Activated CD4-positive, alpha-beta T cell treated with anti-CD3 and anti-CD28 coated beads, Interleukin-2, amount 10 ng/mL, durations not matched to agents 24 days and 14 days (primary cell): ENCODE measurements around the gene ZNF608. TPM values are rescaled to one million over a fixed set of nuclear protein-coding genes. Genes with fewer than 3 reads are reported as not detected.

Source experiments
- DNase-seq: peaks from one replicate; pipeline ENCODE4 v3.0.0; 2022
- H3K27ac Mint-ChIP-seq: one replicate; pipeline ENCODE4 v1.8.0; 2022; ENCODE audit warnings: mild to moderate bottlenecking, mixed read lengths
- H3K27me3 Mint-ChIP-seq: one replicate; pipeline ENCODE4 v1.8.0; 2022; ENCODE audit warnings: mixed read lengths
- H3K36me3 Mint-ChIP-seq: one replicate; pipeline ENCODE4 v1.8.0; 2022; ENCODE audit warnings: low read depth, mild to moderate bottlenecking, mixed read lengths
- H3K4me1 Mint-ChIP-seq: one replicate; pipeline ENCODE4 v1.8.0; 2021; ENCODE audit warnings: mixed read lengths
- H3K4me3 Mint-ChIP-seq: one replicate; pipeline ENCODE4 v1.8.0; 2022; ENCODE audit warnings: mild to moderate bottlenecking, moderate library complexity, mixed read lengths
- H3K9me3 Mint-ChIP-seq: one replicate; pipeline ENCODE4 v1.8.0; 2021; ENCODE audit warnings: mixed read lengths
- intact Hi-C: fragments of 100-400 bp; cut with micrococcal nuclease; formaldehyde crosslinking; loops from one replicate; pipeline ENCODE4 v1.15.1; 2023
- total RNA-seq: library from RNA; stranded (reverse); gene quantifications from 2 replicates; pipeline ENCODE4 v1.2.3, GENCODE V29; 2022

Gene ZNF608
- total RNA-seq, 1 donor from 2014 or later = not detected

DNA sequence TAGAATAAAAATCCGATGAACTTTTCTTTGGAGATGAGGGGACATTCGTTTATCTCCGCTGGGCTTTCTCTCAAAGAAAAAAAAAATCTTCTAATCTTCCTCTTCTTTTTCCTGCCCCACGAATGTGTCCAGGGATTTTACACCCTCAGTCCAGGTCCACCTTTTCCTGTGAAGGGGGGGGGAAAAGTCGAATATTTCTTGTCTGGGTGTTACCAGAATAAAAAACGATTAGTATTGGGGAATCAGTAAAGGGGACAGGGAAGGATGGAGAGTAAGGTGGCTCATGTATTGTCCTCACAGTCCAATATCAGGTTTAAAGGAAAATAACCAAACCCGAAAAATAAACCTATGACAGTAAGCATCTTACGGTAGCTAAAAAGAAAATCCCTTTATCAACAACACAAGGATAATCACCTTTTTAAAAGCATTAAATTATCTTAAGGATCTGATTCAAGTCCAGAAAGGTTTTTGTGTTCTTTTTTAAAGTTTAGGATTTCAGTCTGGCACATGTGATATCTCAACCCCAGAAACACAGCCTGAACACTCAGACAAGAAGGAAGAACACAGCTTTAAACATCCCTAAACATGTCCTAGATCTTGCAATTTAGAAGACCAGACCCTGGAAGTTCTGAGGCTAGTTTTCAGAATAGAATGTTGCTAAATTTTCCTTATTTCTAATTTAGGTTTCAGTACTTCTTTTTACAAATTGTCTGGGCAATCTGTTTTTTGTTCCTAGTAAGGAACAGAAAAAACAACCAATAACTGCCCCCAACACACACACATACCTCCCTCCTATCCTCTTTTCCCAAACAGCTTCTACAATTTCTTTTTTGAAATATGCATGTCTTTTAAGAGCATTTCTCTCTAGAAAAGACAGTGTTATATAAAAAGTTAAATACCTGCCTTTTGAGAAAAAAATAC lies 1.2 kb downstream of the ZNF608 start:
- H3K4me3 Mint-ChIP-seq = no peak overlapping the region
- DNase-seq = no peak
- peaks cover 7% of the 10 kb centered on the region for H3K4me1 Mint-ChIP-seq
- no peaks in the 10 kb centered on the region for H3K36me3 Mint-ChIP-seq
- peaks cover 39% of the 10 kb centered on the region for H3K27me3 Mint-ChIP-seq
- H3K9me3 Mint-ChIP-seq = no peaks in the 10 kb centered on the region
- intact Hi-C loops = no loop called here
- no peak overlapping the region for H3K27ac Mint-ChIP-seq

DNA sequence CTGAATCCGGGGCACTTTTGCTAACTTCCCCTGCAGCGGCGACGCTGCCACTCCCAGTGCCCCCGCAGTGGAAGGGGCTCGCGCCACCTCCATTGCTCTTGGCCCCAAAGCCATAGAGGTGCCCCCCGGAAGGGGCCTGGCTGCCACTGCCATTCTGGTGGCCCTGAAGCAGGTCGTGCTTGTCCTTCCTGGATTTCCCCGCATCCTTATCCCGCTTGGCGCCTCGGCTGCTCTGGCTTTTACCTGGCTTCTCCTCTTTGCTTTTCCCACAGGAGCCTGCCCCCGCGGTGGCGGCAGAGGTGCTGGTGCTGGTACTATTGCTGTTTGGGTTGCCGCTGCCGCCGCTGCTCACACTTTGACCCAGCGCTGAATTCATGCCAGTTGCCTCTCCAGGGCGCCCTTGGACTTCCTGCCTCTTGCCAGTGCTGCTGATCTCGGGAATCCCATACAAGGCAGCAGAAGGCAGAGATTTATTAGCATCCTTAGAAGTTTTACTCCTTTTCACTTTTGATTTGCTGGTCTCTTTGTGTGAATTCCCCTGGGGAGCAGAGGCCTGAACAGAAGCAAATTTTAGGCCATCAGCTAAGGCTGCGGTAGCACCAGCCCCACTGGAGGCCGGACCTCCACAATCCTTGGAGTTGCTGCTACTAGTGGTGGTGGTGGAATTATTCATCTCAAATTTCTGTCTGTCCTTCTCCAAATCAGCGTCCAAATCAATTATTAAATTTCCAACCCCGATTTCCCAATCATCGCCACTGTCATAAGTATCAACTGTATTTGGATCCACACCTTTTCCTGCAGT lies 2.1 kb downstream of the ZNF608 start:
- no peak for DNase-seq
- Mint-ChIP-seq H3K27me3 (peaks cover 36% of the 10 kb centered on the region), H3K4me1 (peaks cover 7% of the 10 kb centered on the region), H3K4me3 (no peak overlapping the region), H3K9me3 (no peaks in the 10 kb centered on the region), H3K27ac (no peak overlapping the region), H3K36me3 (no peaks in the 10 kb centered on the region)
- intact Hi-C loops = no loop called here

DNA sequence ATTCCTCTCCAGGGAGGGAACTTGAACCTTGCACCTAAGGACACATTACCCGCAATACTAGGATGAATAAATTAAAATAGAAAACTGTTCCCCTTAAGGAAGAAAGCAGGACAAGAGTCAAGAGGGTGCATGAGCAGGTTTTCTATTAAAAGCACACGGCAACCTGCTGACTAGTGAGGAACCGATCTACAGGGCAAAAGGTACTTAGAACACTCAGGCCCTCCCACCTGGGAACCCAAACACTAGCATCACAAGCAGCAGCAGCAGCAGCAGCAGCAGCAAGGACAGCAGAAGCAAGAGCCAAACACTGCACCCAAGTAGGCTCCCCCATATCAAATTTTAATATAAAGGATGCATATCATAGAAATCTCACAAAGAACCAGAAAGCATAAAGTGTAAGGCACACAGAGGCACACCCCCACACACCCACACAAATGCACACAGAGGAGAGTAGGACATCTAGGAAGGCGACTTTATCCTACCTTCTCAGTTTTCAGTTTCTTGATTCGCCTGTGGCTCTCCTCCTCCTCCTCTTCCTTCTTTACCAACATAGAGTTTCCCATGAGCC lies 2.8 kb downstream of the ZNF608 start:
- intact Hi-C loops = no loop called here
- Mint-ChIP-seq H3K36me3 (no peaks in the 10 kb centered on the region), H3K9me3 (no peaks in the 10 kb centered on the region), H3K4me3 (no peak overlapping the region), H3K27me3 (peaks cover 31% of the 10 kb centered on the region), H3K4me1 (peaks cover 4% of the 10 kb centered on the region), H3K27ac (no peak overlapping the region)
- no peak for DNase-seq

DNA sequence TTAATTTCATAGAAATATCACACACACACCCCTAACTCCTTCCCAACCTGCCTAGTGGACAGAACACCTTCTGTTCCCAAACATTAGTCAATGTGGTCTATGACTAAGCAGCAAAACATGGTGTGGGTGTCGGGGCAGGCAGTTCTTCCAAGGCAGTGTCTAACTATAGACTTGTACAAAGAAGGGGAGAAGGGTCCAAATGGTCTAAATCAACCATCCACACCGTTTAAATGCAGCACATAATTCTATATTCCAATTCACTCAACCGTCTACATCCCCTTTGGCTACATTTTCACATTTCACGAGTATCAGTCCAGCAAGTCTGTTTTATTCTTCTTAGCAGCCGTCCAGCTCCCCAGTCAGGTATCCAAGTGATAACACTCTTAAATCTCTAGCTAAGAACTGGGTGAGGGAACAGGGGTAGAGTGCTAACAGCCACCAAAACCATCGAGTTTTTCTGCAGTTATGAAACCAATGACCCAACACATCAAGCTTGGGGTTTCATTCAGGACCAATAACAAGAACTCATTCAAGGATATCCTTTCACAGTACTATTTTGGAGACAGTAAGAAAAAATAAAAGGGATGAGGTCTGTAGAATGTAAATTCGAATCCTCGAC lies 3.3 kb downstream of the ZNF608 start:
- Mint-ChIP-seq H3K27ac (no peak overlapping the region), H3K36me3 (no peaks in the 10 kb centered on the region), H3K27me3 (peaks cover 26% of the 10 kb centered on the region), H3K4me1 (peaks cover 4% of the 10 kb centered on the region), H3K4me3 (no peak overlapping the region), H3K9me3 (no peaks in the 10 kb centered on the region)
- DNase-seq = no peak
- intact Hi-C loops = no loop called here

DNA sequence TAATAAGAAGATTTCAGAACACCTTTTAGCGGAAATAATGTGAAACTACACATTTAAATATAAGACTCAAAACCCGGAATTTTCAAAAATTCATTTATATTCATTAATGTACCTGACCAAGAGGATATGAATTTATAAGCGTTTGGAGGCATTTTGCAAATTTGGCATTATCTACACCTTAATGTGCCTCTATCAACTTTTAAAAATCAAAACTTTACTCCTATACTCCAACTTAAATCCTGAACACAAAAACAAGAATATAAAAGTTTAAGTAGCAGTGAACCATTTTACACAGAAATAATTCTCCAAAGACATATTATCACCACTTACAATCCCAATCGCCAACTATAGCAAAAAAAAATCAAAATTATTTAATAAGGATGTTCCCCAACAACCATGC lies 3.9 kb downstream of the ZNF608 start:
- H3K27me3 Mint-ChIP-seq = peaks cover 20% of the 10 kb centered on the region
- DNase-seq = no peak
- H3K4me3 Mint-ChIP-seq = no peak overlapping the region

DNA sequence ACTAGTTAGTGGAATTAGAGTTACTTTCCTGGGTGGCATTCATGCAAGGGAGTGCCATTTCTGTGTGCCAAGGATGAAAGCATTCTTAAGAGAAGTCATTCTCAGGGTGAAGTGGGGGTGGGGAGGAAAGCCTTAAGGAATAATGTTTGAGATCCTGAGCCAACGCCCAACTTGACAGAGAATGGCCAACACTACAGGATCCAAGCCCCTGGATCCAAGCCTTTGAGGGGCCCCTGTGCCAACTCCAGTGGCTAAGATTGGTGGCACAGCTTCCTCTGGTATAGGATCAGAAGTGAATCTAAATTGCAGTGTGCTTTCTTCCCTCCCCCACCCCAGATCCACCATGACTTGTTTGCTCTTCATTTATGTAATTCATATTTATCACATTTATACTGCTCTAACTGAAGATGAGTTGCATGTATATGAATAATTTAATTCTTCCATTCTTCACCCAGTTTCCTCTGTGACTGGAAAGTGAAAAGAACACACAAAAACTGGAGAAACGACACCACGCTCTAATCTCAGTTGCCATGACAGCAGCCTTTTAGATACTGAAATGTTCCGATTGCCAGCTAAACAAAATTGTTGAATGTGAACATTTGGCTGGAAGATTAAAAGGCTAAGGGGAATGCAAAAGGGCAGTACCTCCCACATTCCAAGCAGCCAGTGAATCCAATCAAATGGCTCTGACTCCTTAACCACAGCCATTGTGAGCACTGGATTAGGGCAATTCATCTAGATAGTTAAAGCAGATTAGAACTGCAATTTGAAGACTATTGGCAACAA lies 4.5 kb downstream of the ZNF608 start:
- H3K27me3 Mint-ChIP-seq = peaks cover 14% of the 10 kb centered on the region
- no peak for DNase-seq
- intact Hi-C loops = no loop called here
- H3K4me3 Mint-ChIP-seq = no peak overlapping the region
- H3K4me1 Mint-ChIP-seq = peaks cover 2% of the 10 kb centered on the region
- no peaks in the 10 kb centered on the region for H3K36me3 Mint-ChIP-seq
- H3K27ac Mint-ChIP-seq = no peak overlapping the region
- no peaks in the 10 kb centered on the region for H3K9me3 Mint-ChIP-seq

More for the DNA sequence above, 3.9 kb downstream of the ZNF608 start:
- Mint-ChIP-seq H3K4me1 (peaks cover 4% of the 10 kb centered on the region), H3K9me3 (no peaks in the 10 kb centered on the region), H3K36me3 (no peaks in the 10 kb centered on the region), H3K27ac (no peak overlapping the region)
- intact Hi-C loops = no loop called here

DNA sequence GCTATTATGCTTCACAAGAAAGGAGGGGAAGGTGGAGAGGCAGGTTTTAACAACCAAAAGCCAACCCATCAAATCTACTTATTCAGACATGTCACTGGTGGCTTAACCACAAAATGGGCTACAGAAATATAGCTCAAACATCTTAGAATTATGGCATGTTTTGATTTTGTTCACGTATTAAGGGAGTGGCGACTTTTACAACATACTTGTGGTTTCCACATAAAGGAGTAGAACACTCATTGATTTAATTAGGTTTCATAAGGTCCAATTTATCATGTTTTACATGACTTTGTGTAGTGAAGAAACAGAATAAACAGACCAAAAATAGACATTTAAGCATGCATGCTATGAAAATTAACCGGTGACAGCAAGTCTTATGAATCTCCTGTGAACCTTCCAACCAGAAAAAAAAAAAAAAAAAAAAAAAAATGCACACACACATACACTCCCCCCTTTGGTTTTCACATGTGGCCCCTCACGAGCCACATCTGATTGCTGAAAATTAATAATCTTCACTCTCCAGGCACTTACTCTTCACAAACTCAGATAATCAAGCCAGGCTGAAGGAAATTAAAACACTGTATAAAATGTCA lies 5.4 kb downstream of the ZNF608 start:
- no peak for DNase-seq
- intact Hi-C loops = no loop called here
- Mint-ChIP-seq H3K36me3 (no peaks in the 10 kb centered on the region), H3K27me3 (peaks cover 6% of the 10 kb centered on the region), H3K4me3 (no peak overlapping the region), H3K4me1 (no peaks in the 10 kb centered on the region), H3K27ac (no peak overlapping the region), H3K9me3 (no peaks in the 10 kb centered on the region)

DNA sequence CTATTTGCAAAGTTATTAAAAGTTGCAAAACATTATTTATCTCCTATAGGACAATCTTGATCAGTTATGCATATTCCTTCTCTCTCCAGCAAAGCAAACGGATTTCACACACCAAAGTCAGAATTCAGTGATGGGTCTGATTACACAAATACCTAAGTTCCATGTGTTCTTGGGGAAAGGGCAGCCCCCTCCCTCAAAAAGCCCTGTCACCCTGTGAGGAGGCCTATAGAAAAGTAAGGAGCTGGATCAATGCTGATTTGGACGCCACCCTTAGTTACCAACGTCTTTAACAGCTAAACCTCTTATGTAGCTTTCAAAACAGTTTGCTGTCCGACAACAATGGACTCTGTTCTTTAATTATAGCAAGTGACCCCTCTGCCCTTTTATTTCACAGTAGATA lies 6.4 kb downstream of the ZNF608 start:
- no peak for DNase-seq
- no peak overlapping the region for H3K4me3 Mint-ChIP-seq
- H3K9me3 Mint-ChIP-seq = no peaks in the 10 kb centered on the region
- H3K27ac Mint-ChIP-seq = no peak overlapping the region
- peaks cover 10% of the 10 kb centered on the region for H3K27me3 Mint-ChIP-seq
- intact Hi-C loops = no loop called here
- H3K36me3 Mint-ChIP-seq = no peaks in the 10 kb centered on the region
- H3K4me1 Mint-ChIP-seq = no peaks in the 10 kb centered on the region

DNA sequence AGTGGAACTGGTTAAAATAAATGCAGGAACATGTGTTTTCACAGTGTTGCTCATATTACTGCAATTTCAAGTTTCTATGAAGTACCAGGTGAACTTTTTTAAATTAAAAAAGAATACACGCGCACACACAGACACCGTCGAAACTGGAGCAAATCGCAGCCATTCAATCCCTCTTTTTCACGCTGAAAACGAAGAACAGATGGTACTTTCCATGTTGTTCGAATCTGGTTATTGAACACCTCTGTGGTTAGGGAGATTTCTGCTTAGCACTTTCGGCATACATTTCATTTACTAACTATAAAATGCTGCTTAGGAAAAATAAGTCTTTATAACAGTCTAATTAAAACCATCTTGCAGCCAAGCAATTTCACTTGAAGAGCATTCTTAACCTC lies 6.8 kb downstream of the ZNF608 start:
- H3K9me3 Mint-ChIP-seq = no peaks in the 10 kb centered on the region
- peaks cover 13% of the 10 kb centered on the region for H3K27me3 Mint-ChIP-seq
- no peaks in the 10 kb centered on the region for H3K36me3 Mint-ChIP-seq
- no peak overlapping the region for H3K4me3 Mint-ChIP-seq
- no peak overlapping the region for H3K27ac Mint-ChIP-seq
- intact Hi-C loops = no loop called here
- no peak for DNase-seq
- no peaks in the 10 kb centered on the region for H3K4me1 Mint-ChIP-seq

DNA sequence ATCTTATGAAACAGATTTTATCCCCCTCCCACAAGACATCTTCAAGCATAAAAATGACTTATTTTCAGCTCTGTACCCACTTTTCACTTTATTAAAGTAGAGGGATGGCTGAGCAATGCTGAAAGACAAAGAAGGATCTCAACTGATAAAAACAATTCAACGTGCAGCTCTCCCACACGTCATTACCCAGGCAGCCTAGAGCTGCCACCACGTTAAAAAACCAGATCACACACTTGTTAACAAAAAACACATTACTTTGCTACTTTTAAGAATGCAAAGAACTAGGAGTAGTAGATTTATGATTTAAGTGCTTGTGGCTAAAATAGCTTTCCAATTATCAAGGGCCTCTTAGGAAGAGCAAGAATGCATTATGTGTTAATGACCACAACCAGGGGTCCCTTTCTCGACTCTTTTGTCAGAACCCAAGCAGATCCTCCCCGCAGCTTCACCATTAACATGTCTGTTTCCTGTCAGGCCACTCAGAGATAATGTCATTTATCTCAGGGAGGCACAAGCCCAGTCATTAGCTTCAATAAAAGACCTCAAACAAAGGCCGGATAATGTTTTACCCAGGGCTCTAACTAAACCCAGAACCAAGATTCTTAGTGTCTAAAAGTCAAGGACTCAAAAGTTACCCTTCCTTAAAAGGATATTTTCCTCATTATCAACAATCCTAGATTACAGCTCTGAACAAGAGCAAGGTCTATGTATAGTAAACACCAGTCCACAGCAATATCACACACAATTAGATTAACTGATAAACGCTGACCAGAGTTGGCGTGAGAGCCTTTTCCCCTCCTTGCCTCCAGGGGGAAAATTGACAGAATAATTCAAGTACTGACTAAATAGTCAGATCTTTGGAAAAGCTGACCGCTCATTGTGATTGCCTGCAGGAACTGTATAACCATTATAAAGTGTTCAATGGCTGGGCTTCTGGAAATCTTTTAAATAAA lies 7.5 kb downstream of the ZNF608 start:
- DNase-seq = no peak
- Mint-ChIP-seq H3K4me1 (no peaks in the 10 kb centered on the region), H3K9me3 (no peaks in the 10 kb centered on the region), H3K4me3 (no peak overlapping the region), H3K27me3 (peaks cover 13% of the 10 kb centered on the region), H3K27ac (no peak overlapping the region), H3K36me3 (no peaks in the 10 kb centered on the region)
- intact Hi-C loops = no loop called here

DNA sequence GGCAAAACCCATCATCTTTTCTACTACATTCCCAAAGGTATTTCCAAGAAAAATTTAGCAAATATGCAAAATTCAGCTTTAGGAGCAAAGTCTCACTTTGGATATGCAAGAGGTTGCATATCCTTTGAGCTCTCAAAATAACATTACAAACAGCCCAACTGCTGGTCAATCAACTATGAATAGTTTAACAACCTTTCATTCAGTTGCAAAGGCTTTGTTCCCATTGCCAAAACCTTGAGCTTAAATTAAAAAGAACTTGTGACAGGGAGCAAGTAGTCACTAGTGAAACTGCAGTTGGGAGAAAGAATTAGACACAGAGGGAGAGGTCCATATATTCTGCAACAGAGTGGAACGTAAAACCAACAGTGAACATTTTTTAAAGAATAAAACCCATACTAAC lies 8.8 kb downstream of the ZNF608 start:
- DNase-seq = no peak
- H3K27me3 Mint-ChIP-seq = peaks cover 13% of the 10 kb centered on the region
- H3K4me1 Mint-ChIP-seq = no peaks in the 10 kb centered on the region
- no peaks in the 10 kb centered on the region for H3K36me3 Mint-ChIP-seq
- H3K4me3 Mint-ChIP-seq = no peak overlapping the region
- H3K27ac Mint-ChIP-seq = no peak overlapping the region
- no peaks in the 10 kb centered on the region for H3K9me3 Mint-ChIP-seq
- intact Hi-C loops = no loop called here

DNA sequence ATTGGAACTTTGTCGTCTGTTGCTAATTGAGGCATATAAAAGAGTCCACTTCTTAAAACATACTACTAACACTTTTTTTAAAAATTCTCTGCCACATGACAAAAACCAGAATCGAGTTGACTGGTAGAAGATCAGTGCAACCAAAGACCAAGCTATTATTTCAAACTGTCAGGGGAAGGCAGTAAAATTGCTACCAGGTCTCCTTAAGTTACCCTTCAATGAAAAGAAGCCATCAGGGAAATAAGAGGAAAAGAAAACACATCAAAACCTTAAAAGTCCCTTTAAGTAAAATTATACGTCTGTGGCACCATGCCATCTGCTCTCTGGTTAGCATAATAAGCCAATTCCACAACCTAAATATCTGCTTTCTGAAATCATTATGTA lies 9.6 kb downstream of the ZNF608 start:
- no peak for DNase-seq
- Mint-ChIP-seq H3K4me1 (no peaks in the 10 kb centered on the region), H3K36me3 (no peaks in the 10 kb centered on the region), H3K9me3 (no peaks in the 10 kb centered on the region), H3K27ac (no peak overlapping the region), H3K27me3 (peaks cover 13% of the 10 kb centered on the region), H3K4me3 (no peak overlapping the region)
- intact Hi-C loops = no loop called here
